MCF 10A (cell line): ENCODE data around the gene SIPA1. TPM values are rescaled to one million over a fixed set of nuclear protein-coding genes. Genes with fewer than 3 reads are reported as not detected.

Source experiments
- BruUV-seq: library from RNA; stranded (reverse); fragments of 400-500 nt; replicated peaks from 2 replicates; lab custom pipeline; 2021; lab: Mats Ljungman, UMichigan
- CTCF ChIA-PET: fragments of 300-600 bp; sonication (Branson Sonifier 250); formaldehyde crosslinking; extraction: SDS; loops from one replicate; lab custom pipeline; 2021; ENCODE audit warnings: antibody characterized with exemption, inconsistent platforms; lab: Yijun Ruan, JAX
- POLR2A ChIA-PET: fragments of 300-600, 350-650 bp; sonication (Branson Sonifier 250); formaldehyde crosslinking; extraction: SDS; loops from one replicate; lab custom pipeline; 2020; ENCODE audit warnings: antibody characterized with exemption, inconsistent platforms; lab: Yijun Ruan, JAX
- DNase-seq: peaks from one replicate; pipeline ENCODE4 v3.0.0-alpha.2; 2018; ENCODE audit not compliant: unreplicated experiment
- H3K27ac Mint-ChIP-seq: one replicate; pipeline ENCODE4 v1.8.0; 2022; ENCODE audit warnings: mild to moderate bottlenecking, low read depth, mixed read lengths; ENCODE audit not compliant: unreplicated experiment
- H3K27me3 Mint-ChIP-seq: one replicate; pipeline ENCODE4 v1.8.0; 2022; ENCODE audit warnings: mixed read lengths; ENCODE audit not compliant: insufficient read depth, unreplicated experiment
- H3K36me3 Mint-ChIP-seq: one replicate; pipeline ENCODE4 v1.8.0; 2022; ENCODE audit warnings: mild to moderate bottlenecking, moderate library complexity, mixed read lengths; ENCODE audit not compliant: insufficient read depth, unreplicated experiment
- H3K4me1 Mint-ChIP-seq: one replicate; pipeline ENCODE4 v1.8.0; 2022; ENCODE audit warnings: mixed read lengths; ENCODE audit not compliant: insufficient read depth, unreplicated experiment
- H3K4me3 Mint-ChIP-seq: one replicate; pipeline ENCODE4 v1.8.0; 2022; ENCODE audit warnings: mild to moderate bottlenecking, moderate library complexity, mixed read lengths; ENCODE audit not compliant: unreplicated experiment
- H3K9me3 Mint-ChIP-seq: one replicate; pipeline ENCODE4 v1.8.0; 2022; ENCODE audit warnings: mixed read lengths; ENCODE audit not compliant: unreplicated experiment
- intact Hi-C: fragments of 100-400 bp; cut with micrococcal nuclease; formaldehyde crosslinking; loops from 2 replicates; pipeline ENCODE4 v1.14.1; 2022
- total RNA-seq: library from RNA; stranded (reverse); gene quantifications from 2 replicates; pipeline ENCODE4 v1.2.3, GENCODE V29; 2022
- TF ChIP-seq, protein P1 (sequence below): fragments of 200-600 bp; IDR thresholded peaks from one replicate; pipeline ENCODE4 v1.8.0; 2022; ENCODE audit warnings: antibody characterized with exemption, mild to moderate bottlenecking; ENCODE audit not compliant: unreplicated experiment

SIPA1 gene
- total RNA-seq, 1 experiment from 2014 or later: 4.9 TPM

DNA sequence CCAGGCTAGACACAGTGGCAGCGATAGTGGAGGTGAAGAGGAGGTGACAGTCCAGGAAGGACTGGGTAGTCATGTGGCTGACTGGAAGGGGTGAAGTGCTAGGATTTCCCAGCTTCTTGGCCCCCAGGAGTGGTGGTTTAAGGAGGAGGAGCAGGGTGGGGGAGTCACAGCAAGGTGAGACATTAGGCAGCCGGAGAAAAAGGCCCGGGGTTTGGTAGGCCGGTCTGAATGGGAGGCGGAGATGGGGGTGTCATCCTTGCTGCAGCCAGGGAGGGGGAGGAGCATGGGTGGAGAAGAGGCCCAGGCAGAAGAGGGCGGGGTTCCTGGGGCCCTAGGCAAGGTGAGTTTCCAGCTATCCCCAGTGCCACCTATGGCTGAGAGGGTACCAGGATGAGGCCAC is 6.1 kb downstream of the SIPA1 start:
- Mint-ChIP-seq H3K4me1 (peaks cover 7% of the 10 kb centered on the region), H3K27me3 (no peaks in the 10 kb centered on the region), H3K9me3 (no peaks in the 10 kb centered on the region), H3K36me3 (no peaks in the 10 kb centered on the region), H3K27ac (no peak overlapping the region), H3K4me3 (no peak overlapping the region)
- TF ChIP-seq, protein P1, sequence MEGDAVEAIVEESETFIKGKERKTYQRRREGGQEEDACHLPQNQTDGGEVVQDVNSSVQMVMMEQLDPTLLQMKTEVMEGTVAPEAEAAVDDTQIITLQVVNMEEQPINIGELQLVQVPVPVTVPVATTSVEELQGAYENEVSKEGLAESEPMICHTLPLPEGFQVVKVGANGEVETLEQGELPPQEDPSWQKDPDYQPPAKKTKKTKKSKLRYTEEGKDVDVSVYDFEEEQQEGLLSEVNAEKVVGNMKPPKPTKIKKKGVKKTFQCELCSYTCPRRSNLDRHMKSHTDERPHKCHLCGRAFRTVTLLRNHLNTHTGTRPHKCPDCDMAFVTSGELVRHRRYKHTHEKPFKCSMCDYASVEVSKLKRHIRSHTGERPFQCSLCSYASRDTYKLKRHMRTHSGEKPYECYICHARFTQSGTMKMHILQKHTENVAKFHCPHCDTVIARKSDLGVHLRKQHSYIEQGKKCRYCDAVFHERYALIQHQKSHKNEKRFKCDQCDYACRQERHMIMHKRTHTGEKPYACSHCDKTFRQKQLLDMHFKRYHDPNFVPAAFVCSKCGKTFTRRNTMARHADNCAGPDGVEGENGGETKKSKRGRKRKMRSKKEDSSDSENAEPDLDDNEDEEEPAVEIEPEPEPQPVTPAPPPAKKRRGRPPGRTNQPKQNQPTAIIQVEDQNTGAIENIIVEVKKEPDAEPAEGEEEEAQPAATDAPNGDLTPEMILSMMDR: no peak
- intact Hi-C loops: no loop called here
- DNase-seq: peak; percentile 41
- ChIA-PET POLR2A (interaction anchor here (0.6 to 2.9 kb wide), 5 partner anchors 9 to 769 kb away, joined by 3 to 9 read pairs (median 4); partner anchors contain the start of genes PCNX3 and RELA), CTCF (interaction anchor here (1.8 kb wide), 1 partner anchor 68 kb away, joined by 5 read pairs; no protein-coding TSS in a partner anchor)
- BruUV-seq: no TSS peak

DNA sequence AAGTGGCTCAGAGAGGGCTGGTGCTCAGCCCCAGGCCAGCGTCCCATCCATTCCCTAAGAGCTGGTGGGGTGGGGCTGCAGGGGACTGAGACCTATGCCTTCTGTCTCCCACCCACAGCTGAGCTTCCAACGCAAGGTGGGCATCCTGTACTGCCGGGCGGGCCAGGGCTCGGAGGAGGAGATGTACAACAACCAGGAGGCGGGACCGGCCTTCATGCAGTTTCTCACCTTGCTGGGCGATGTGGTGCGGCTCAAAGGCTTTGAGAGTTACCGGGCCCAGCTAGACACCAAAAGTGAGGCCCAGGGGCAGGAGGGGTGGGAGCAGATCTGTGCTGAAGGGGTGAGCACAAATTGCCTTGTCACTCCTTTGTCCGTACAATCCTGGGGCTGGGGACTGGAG is 6.9 kb downstream of the SIPA1 start:
- no peak overlapping the region for H3K27ac Mint-ChIP-seq
- H3K9me3 Mint-ChIP-seq: no peaks in the 10 kb centered on the region
- ChIA-PET POLR2A (interaction anchor here (1.0 to 1.5 kb wide), 3 partner anchors 8 to 30 kb away, joined by 3 read pairs; partner anchors contain the start of gene PCNX3), CTCF (interaction anchor here (0.6 kb wide), 1 partner anchor 93 kb away, joined by 3 read pairs; no protein-coding TSS in a partner anchor)
- no TSS peak for BruUV-seq
- intact Hi-C loops: no loop called here
- no peak for DNase-seq
- H3K36me3 Mint-ChIP-seq: no peaks in the 10 kb centered on the region
- no peaks in the 10 kb centered on the region for H3K27me3 Mint-ChIP-seq
- peaks cover 6% of the 10 kb centered on the region for H3K4me1 Mint-ChIP-seq
- TF ChIP-seq, protein P1: no peak
- H3K4me3 Mint-ChIP-seq: no peak overlapping the region

GRCh38 chr11:65645710-65646109 is 7.8 kb downstream of the SIPA1 start:
- BruUV-seq: no TSS peak
- H3K4me1 Mint-ChIP-seq: peaks cover 6% of the 10 kb centered on the region
- no peaks in the 10 kb centered on the region for H3K36me3 Mint-ChIP-seq
- CTCF ChIA-PET: interaction anchor here (0.6 kb wide), 1 partner anchor 27 kb away, joined by 3 read pairs; no protein-coding TSS in a partner anchor
- H3K9me3 Mint-ChIP-seq: no peaks in the 10 kb centered on the region
- DNase-seq: no peak
- POLR2A ChIA-PET: interaction anchor here (1.1 kb wide), 1 partner anchor 7 kb away, joined by 3 read pairs; no protein-coding TSS in a partner anchor
- no peak overlapping the region for H3K27ac Mint-ChIP-seq
- intact Hi-C loops: no loop called here
- TF ChIP-seq, protein P1: no peak
- no peak overlapping the region for H3K4me3 Mint-ChIP-seq
- no peaks in the 10 kb centered on the region for H3K27me3 Mint-ChIP-seq

GRCh38 chr11:65646288-65646957 is 8.5 kb downstream of the SIPA1 start:
- intact Hi-C loops: no loop called here
- H3K27ac Mint-ChIP-seq: no peak overlapping the region
- no peak overlapping the region for H3K4me3 Mint-ChIP-seq
- TF ChIP-seq, protein P1: no peak
- no TSS peak for BruUV-seq
- POLR2A ChIA-PET: no interaction called here
- CTCF ChIA-PET: interaction anchor here (0.6 kb wide), 1 partner anchor 27 kb away, joined by 3 read pairs; no protein-coding TSS in a partner anchor
- no peaks in the 10 kb centered on the region for H3K9me3 Mint-ChIP-seq
- no peak for DNase-seq
- H3K36me3 Mint-ChIP-seq: no peaks in the 10 kb centered on the region
- no peaks in the 10 kb centered on the region for H3K27me3 Mint-ChIP-seq
- H3K4me1 Mint-ChIP-seq: peaks cover 10% of the 10 kb centered on the region
